CD14-positive monocyte (primary cell): ENCODE data around the gene ANKRD45. TPM values are rescaled to one million over a fixed set of nuclear protein-coding genes. Genes with fewer than 3 reads are reported as not detected.

Experiments used
- DNase-seq, 3 donors: peaks; one replicate each; pipeline ENCODE4 v3.0.0-alpha.2; 2011 to 2022
- H2AFZ ChIP-seq: 2 replicates; pipeline ENCODE4 v1.6.0; 2012; ENCODE audit warnings: mild to moderate bottlenecking, low read depth, low read length, inconsistent platforms; ENCODE audit not compliant: insufficient read depth, poor library complexity, severe bottlenecking
- H3K27ac ChIP-seq, 2 donors: 1 replicate in 1 of 2; 2 replicates in 1 of 2; pipeline ENCODE4 v1.5.1; 2012 to 2013; ENCODE audit warnings: low read length in 2 of 2, control low read depth in 1 of 2, inconsistent platforms in 1 of 2, low read depth in 1 of 2, mild to moderate bottlenecking in 1 of 2
- H3K27me3 ChIP-seq, 2 donors: one replicate each; pipeline versions ENCODE4 v1.6.0 to v1.6.1; 2011 to 2013; ENCODE audit warnings: low read length in 2 of 2; ENCODE audit not compliant: control insufficient read depth in 2 of 2, insufficient read depth in 2 of 2
- H3K36me3 ChIP-seq, 2 donors: replicated peaks in 1 of 2; 1 replicate in 1 of 2; 2 replicates in 1 of 2; pipeline versions ENCODE4 v1.5.1 to v1.6.1; 2012 to 2013; ENCODE audit warnings: low read length in 2 of 2, control low read depth in 1 of 2, inconsistent platforms in 1 of 2, mild to moderate bottlenecking in 1 of 2; ENCODE audit not compliant: insufficient read depth in 2 of 2, control insufficient read depth in 1 of 2
- H3K4me1 ChIP-seq, 2 donors: 1 replicate in 1 of 2; 2 replicates in 1 of 2; pipeline versions ENCODE4 v1.5.1 to v1.6.1; 2012 to 2013; ENCODE audit warnings: low read length in 2 of 2, control low read depth in 1 of 2, inconsistent platforms in 1 of 2, mild to moderate bottlenecking in 1 of 2, moderate library complexity in 1 of 2; ENCODE audit not compliant: insufficient read depth in 2 of 2, control insufficient read depth in 1 of 2
- H3K4me2 ChIP-seq: replicated peaks from 2 replicates; pipeline ENCODE3; 2012; ENCODE audit warnings: low read length, moderate library complexity, mild to moderate bottlenecking; ENCODE audit not compliant: poor library complexity, severe bottlenecking; ENCODE audit errors: extremely low read depth
- H3K4me3 ChIP-seq, 3 experiments: fragments of 200-600 bp in 1 of 3; sonication (generic) in 1 of 3; replicated peaks in 1 of 3; 1 replicate in 2 of 3; 2 replicates in 1 of 3; pipeline ENCODE4 v1.5.1; 2011 to 2013; ENCODE audit warnings: low read length in 3 of 3, mild to moderate bottlenecking in 3 of 3, control low read depth in 2 of 3, low read depth in 2 of 3, inconsistent platforms in 1 of 3, moderate library complexity in 1 of 3
- H3K79me2 ChIP-seq: 2 replicates; pipeline ENCODE4 v1.6.0; 2012; ENCODE audit warnings: mild to moderate bottlenecking, control low read depth, inconsistent platforms, low read length, moderate library complexity; ENCODE audit not compliant: insufficient read depth
- H3K9ac ChIP-seq: 2 replicates; pipeline ENCODE4 v1.6.0; 2017; ENCODE audit warnings: low read length, mild to moderate bottlenecking; ENCODE audit not compliant: insufficient read depth, poor library complexity, severe bottlenecking
- H3K9me3 ChIP-seq, 2 donors: replicated peaks in 1 of 2; 1 replicate in 1 of 2; 2 replicates in 1 of 2; pipeline versions ENCODE4 v1.5.1 to v1.6.1; 2012 to 2013; ENCODE audit warnings: low read length in 2 of 2, control low read depth in 1 of 2; ENCODE audit not compliant: control insufficient read depth in 1 of 2, insufficient read depth in 1 of 2
- H4K20me1 ChIP-seq: 2 replicates; pipeline ENCODE4 v1.6.0; 2012; ENCODE audit warnings: mild to moderate bottlenecking, low read length, control low read depth, moderate library complexity; ENCODE audit not compliant: insufficient read depth
- H3K27ac Mint-ChIP-seq, 7 donors: one replicate each; pipeline ENCODE4 v1.8.0; 2020; ENCODE audit warnings: mild to moderate bottlenecking in 7 of 7, mixed read lengths in 7 of 7, moderate library complexity in 6 of 7, inconsistent platforms in 2 of 7
- H3K27me3 Mint-ChIP-seq, 3 donors: one replicate each; pipeline ENCODE4 v1.8.0; 2021 to 2022; ENCODE audit warnings: low read depth in 3 of 3, mild to moderate bottlenecking in 3 of 3, mixed read lengths in 3 of 3, moderate library complexity in 3 of 3, inconsistent platforms in 1 of 3
- H3K36me3 Mint-ChIP-seq, 2 donors: one replicate each; pipeline ENCODE4 v1.8.0; 2020; ENCODE audit warnings: mixed read lengths in 2 of 2, inconsistent platforms in 1 of 2, mild to moderate bottlenecking in 1 of 2
- H3K4me1 Mint-ChIP-seq: one replicate; pipeline ENCODE4 v1.8.0; 2020; ENCODE audit warnings: mild to moderate bottlenecking, mixed read lengths
- H3K4me3 Mint-ChIP-seq, 2 donors: one replicate each; pipeline ENCODE4 v1.8.0; 2020; ENCODE audit warnings: mild to moderate bottlenecking in 2 of 2, mixed read lengths in 2 of 2, moderate library complexity in 1 of 2
- H3K9me3 Mint-ChIP-seq, 7 donors: one replicate each; pipeline ENCODE4 v1.8.0; 2020 to 2022; ENCODE audit warnings: mixed read lengths in 7 of 7, mild to moderate bottlenecking in 6 of 7, moderate library complexity in 6 of 7, inconsistent platforms in 2 of 7
- CTCF ChIP-seq: fragments of 200-600 bp; IDR thresholded peaks from one replicate; pipeline ENCODE4 v1.8.0; 2022; ENCODE audit warnings: antibody characterized with exemption, mild to moderate bottlenecking
- WGBS: methylation state at CpG from one replicate; pipeline ENCODE4 v1.1.5; 2013; ENCODE audit warnings: missing lambda C conversion rate; ENCODE audit not compliant: insufficient coverage; 5-methylcytosine and 5-hydroxymethylcytosine counted together
- intact Hi-C, 2 donors: fragments of 100-400 bp; cut with micrococcal nuclease; formaldehyde crosslinking; loops; one replicate each; pipeline versions ENCODE4 v1.15.0 to v1.15.1; 2023
- polyA plus RNA-seq, 3 donors: library from polyadenylated mRNA; depleted of rRNA in 1 of 3; unstranded in 2 of 3; stranded (reverse) in 1 of 3; fragments of 300-500 nt in 2 of 3; fragments of >200 nt in 1 of 3; fragmentation: Illumina TruSeq in 2 of 3; gene quantifications; 1 replicate in 2 of 3; 2 replicates in 1 of 3; pipeline ENCODE4 v1.2.3, GENCODE V29; 2012 to 2021

The ANKRD45 gene
- polyA plus RNA-seq, 3 donors, result not detected

DNA sequence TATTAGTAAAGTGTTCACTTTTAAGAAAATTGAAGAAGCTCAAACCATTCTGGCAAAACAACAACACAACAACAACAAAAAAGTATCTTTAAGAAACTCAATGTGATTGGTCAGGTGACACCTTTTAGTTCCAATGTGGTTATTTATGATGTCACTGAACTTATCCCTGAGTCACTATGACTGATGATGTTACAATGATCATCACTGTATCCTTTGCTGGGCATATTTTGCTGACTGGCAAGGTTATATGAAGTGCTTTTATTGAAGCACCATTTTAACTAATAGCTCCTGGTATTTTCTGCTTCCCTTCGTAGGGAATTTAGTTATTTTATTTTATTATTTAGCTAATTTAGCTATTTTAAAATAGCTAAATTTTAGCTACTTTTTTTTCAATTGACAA, 34.5 kb downstream of the ANKRD45 start, which contains the start of gene TEX50:
Gene TEX50 (plus strand): TSS at position 223 of the 400 bp plus-strand sequence. CDS start 184 bp downstream, outside the sequence.
- no peaks in the 10 kb centered on the region for H3K79me2 ChIP-seq
- TF ChIP-seq CTCF, result no peak
- no peak within 1 kb of the TSS for H3K4me3 ChIP-seq
- H3K27ac ChIP-seq, result no peak within 1 kb of the TSS
- Mint-ChIP-seq H3K27ac (no peak within 1 kb of the TSS), H3K4me1 (no peaks in the 10 kb centered on the region), H3K27me3 (no peaks in the 10 kb centered on the region), H3K4me3 (no peak within 1 kb of the TSS), H3K36me3 (no peaks in the 10 kb centered on the region), H3K9me3 (peaks cover 0 to 15% (median 8%) of the 10 kb centered on the region in 7 donors)
- H3K4me1 ChIP-seq, result no peaks in the 10 kb centered on the region
- H3K9ac ChIP-seq, result no peak within 1 kb of the TSS
- peaks cover 0 to 9% of the 10 kb centered on the region in 2 donors for H3K9me3 ChIP-seq
- intact Hi-C loops, result no loop called here
- no peaks in the 10 kb centered on the region for H3K36me3 ChIP-seq
- H3K4me2 ChIP-seq, result no peak within 1 kb of the TSS
- DNase-seq, result no peak
- no peaks in the 10 kb centered on the region for H4K20me1 ChIP-seq
- no peaks in the 10 kb centered on the region for H3K27me3 ChIP-seq
- H2AFZ ChIP-seq, result no peak within 1 kb of the TSS
- WGBS, result no CpG with 5 or more reads among the region's 1 CpG

DNA sequence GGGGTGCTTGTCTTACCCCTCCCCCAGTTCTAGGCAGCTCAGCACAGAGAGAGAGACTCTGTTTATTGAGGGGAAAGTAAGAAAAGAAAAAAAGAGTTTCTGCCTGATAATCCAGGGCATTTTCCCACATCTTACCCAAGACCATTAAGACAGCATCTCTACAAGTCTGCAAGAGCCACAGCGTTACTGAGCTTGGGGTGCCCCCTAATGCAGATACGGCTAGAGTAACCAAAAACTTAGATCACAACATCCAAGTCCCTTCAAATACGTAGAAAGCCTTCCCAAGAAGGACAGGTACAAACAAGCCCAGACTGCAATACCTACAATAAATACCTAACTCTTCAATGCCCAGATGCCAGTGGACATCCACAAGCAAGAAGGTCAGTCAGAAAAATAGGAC, 40.8 kb downstream of the ANKRD45 start:
- Histone ChIP-seq H4K20me1 (no peaks in the 10 kb centered on the region), H3K9ac (no peak overlapping the region), H3K9me3 (no peaks in the 10 kb centered on the region), H3K4me1 (no peaks in the 10 kb centered on the region), H3K27me3 (no peaks in the 10 kb centered on the region), H3K27ac (no peak overlapping the region), H3K4me2 (no peak overlapping the region), H3K79me2 (no peaks in the 10 kb centered on the region), H3K4me3 (no peak overlapping the region), H3K36me3 (no peaks in the 10 kb centered on the region), H2AFZ (no peak overlapping the region)
- Mint-ChIP-seq H3K27me3 (peaks cover 0 to 1% (median 0%) of the 10 kb centered on the region in 3 donors), H3K9me3 (peaks cover 0 to 7% (median 3%) of the 10 kb centered on the region in 7 donors), H3K4me1 (no peaks in the 10 kb centered on the region), H3K27ac (no peak overlapping the region), H3K36me3 (no peaks in the 10 kb centered on the region), H3K4me3 (no peak overlapping the region)
- intact Hi-C loops, result no loop called here
- TF ChIP-seq CTCF, result no peak
- WGBS, result 98% methylated on average over 3 of the region's 3 CpGs
- DNase-seq, result no peak
